ENCODE data around the gene MAGI3. TPM values are rescaled to one million over a fixed set of nuclear protein-coding genes. Genes with fewer than 3 reads are reported as not detected.

The MAGI3 gene
- polyA plus RNA-seq, 4 donors: 6.8 to 39.4 (median 12.8) TPM

DNA sequence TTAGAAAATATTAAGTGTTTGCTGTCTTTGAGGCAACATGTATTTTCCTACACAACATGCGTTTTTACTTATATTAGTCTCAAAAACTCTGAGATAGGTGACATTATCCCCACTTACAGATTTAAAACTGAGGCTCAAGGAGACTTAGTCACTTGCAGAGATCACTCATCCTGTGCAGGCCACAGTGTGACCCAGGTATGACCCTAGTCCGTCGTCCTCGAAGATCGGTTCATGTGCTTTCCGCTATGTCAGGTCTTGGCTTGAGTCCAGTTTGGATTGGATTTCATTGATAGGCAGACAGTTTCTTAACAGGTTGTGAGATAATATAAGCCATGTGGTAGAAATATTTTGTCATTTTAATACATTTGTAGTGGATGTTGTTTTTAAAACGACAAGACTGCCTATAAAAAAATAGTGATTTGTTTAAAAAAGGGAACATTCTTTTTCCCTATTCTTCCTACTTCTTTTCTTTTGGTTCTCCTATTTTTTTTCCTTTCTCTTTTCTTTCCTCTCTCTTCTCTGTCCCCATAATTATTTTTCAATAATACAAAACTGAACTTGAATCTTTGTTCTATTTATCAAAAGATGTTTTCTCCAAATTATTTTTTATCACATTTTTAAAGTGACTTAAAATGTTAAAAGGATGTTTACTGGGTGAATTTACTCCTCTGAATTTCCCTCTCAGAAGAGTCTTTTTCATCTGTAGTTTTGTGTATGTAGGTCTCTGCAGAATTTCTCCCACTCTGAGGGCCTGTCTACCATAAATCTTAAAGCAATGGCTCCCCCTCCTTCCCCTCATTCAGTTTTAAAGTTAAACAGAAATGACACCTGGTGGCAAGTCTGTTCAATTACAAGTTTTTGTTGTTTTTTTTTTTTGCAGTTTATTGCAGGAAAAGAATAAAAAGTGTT, 287.2 kb downstream of the MAGI3 start:
- DNase-seq (peak; percentile 52 to 67), FAIRE-seq (no peak)
- no peak overlapping the region for H3K27ac ChIP-seq (ENCODE audit: low read depth in 1 of 3, low read length in 2 of 3)
- no peak overlapping the region for H3K4me3 ChIP-seq (ENCODE audit: low read depth in 1 of 3, low read length in 3 of 3)
- 34 to 55% (median 45%) methylated on average over 7 of the region's 7 CpGs for WGBS, 3 donors
- no peaks in the 10 kb centered on the region for H3K27me3 ChIP-seq (ENCODE audit: control insufficient read depth in 3 of 3, insufficient read depth in 3 of 3, low read length in 3 of 3)
- peaks cover 0 to 7% (median 0%) of the 10 kb centered on the region in 3 donors for H3K36me3 ChIP-seq (ENCODE audit: control insufficient read depth in 3 of 3, insufficient read depth in 2 of 3, low read depth in 1 of 3, low read length in 3 of 3)
- no peaks in the 10 kb centered on the region for H3K4me1 ChIP-seq (ENCODE audit: control insufficient read depth in 3 of 3, insufficient read depth in 2 of 3, low read depth in 1 of 3, low read length in 2 of 3)
- H3K9me3 ChIP-seq (ENCODE audit: control insufficient read depth in 2 of 2, insufficient read depth in 1 of 2, low read depth in 1 of 2, low read length in 1 of 2): no peaks in the 10 kb centered on the region

DNA sequence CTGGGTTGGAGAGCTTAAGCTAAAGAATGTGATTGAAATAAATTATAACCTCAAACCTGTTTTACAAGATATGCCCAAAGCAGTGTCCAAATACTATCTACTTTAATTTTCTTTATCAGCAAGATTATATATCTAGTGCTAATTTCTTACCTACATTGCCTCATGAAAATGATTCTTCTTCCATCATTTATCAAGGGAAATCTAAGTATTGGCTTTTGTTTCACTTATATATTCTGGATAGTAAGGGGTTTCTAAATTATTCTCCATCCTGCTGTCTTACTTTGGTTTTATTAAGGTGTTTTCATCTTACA, 287.8 kb downstream of the MAGI3 start:
- Histone ChIP-seq H3K9me3 (ENCODE audit: control insufficient read depth in 2 of 2, insufficient read depth in 1 of 2, low read depth in 1 of 2, low read length in 1 of 2) (no peaks in the 10 kb centered on the region), H3K27me3 (ENCODE audit: control insufficient read depth in 3 of 3, insufficient read depth in 3 of 3, low read length in 3 of 3) (no peaks in the 10 kb centered on the region), H3K4me3 (ENCODE audit: low read depth in 1 of 3, low read length in 3 of 3) (no peak overlapping the region), H3K36me3 (ENCODE audit: control insufficient read depth in 3 of 3, insufficient read depth in 2 of 3, low read depth in 1 of 3, low read length in 3 of 3) (peaks cover 0 to 6% (median 2%) of the 10 kb centered on the region in 3 donors), H3K27ac (ENCODE audit: low read depth in 1 of 3, low read length in 2 of 3) (no peak overlapping the region), H3K4me1 (ENCODE audit: control insufficient read depth in 3 of 3, insufficient read depth in 2 of 3, low read depth in 1 of 3, low read length in 2 of 3) (no peaks in the 10 kb centered on the region)
- FAIRE-seq (no peak), DNase-seq (no peak)

DNA sequence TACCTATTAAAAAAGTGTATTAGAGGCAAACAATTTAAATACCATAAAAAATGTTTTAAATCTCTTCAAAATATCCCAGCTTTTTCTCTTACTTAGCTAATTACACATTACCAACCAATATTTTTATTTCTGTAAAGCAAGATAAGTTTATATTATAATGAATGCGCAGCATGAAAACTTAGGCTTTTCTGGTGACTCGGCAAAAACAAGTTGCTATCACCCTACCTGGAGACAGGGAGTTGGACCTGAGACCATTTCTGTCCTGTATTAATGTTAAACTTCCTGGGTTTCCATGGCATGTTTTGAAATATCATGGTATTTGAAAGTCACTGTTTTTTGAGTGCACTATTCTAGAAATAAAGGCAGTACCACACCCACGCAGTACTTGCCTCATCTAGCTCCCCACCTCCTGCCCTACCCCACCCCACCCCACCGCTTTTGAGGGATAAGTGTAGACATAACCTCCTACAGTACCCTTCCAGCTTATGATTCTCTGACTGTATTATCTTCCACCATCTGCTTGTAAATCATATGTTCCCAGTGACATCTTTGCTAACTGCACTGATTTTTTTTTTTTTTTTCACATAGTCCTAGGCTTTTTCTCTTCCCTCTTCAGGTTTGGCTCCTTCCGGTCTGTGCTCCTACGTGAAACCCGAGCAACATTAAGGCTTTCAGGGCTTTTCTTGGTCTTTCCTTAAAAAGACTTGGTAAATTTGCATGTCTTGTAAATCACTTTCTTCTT, 291.5 kb downstream of the MAGI3 start:
- Histone ChIP-seq H3K4me3 (ENCODE audit: low read depth in 1 of 3, low read length in 3 of 3) (no peak overlapping the region), H3K36me3 (ENCODE audit: control insufficient read depth in 3 of 3, insufficient read depth in 2 of 3, low read depth in 1 of 3, low read length in 3 of 3) (peaks cover 0 to 10% (median 2%) of the 10 kb centered on the region in 3 donors), H3K9me3 (ENCODE audit: control insufficient read depth in 2 of 2, insufficient read depth in 1 of 2, low read depth in 1 of 2, low read length in 1 of 2) (no peaks in the 10 kb centered on the region), H3K27ac (ENCODE audit: low read depth in 1 of 3, low read length in 2 of 3) (no peak overlapping the region), H3K27me3 (ENCODE audit: control insufficient read depth in 3 of 3, insufficient read depth in 3 of 3, low read length in 3 of 3) (no peaks in the 10 kb centered on the region), H3K4me1 (ENCODE audit: control insufficient read depth in 3 of 3, insufficient read depth in 2 of 3, low read depth in 1 of 3, low read length in 2 of 3) (no peaks in the 10 kb centered on the region)
- FAIRE-seq (no peak), DNase-seq (no peak)
- 94 to 98% (median 94%) methylated on average over 7 of the region's 7 CpGs for WGBS, 3 donors

DNA sequence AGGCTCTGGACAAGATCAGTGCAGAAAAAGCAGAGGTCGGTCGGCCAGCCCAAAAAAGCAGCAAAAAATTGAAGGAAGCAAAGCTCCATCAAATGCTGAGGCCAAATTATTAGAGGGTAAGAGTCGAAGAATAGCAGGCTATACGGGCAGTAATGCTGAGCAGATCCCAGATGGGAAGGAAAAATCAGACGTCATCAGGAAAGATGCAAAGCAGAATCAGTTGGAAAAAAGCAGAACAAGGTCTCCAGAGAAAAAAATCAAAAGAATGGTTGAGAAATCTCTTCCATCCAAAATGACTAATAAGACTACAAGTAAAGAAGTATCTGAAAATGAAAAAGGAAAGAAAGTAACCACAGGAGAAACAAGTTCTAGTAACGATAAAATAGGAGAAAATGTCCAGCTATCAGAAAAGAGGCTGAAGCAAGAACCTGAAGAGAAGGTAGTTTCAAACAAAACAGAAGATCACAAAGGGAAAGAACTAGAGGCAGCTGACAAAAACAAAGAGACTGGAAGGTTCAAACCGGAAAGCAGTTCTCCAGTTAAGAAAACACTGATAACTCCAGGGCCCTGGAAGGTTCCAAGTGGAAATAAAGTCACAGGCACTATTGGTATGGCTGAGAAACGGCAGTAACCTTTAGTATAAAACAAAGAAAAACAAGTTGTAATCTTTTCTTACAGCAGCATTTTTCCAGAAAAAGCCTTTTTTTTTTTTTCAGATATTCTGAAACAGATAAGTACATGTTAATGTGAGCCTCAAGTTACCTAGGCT, 293.3 kb downstream of the MAGI3 start:
- FAIRE-seq: no peak
- peak overlapping the region in 1 of 3 donors; percentile 9 for H3K27ac ChIP-seq (ENCODE audit: low read depth in 1 of 3, low read length in 2 of 3)
- no peak overlapping the region for H3K4me3 ChIP-seq (ENCODE audit: low read depth in 1 of 3, low read length in 3 of 3)
- no peaks in the 10 kb centered on the region for H3K4me1 ChIP-seq (ENCODE audit: control insufficient read depth in 3 of 3, insufficient read depth in 2 of 3, low read depth in 1 of 3, low read length in 2 of 3)
- no peaks in the 10 kb centered on the region for H3K27me3 ChIP-seq (ENCODE audit: control insufficient read depth in 3 of 3, insufficient read depth in 3 of 3, low read length in 3 of 3)
- no peaks in the 10 kb centered on the region for H3K9me3 ChIP-seq (ENCODE audit: control insufficient read depth in 2 of 2, insufficient read depth in 1 of 2, low read depth in 1 of 2, low read length in 1 of 2)
- peaks cover 0 to 13% (median 2%) of the 10 kb centered on the region in 3 donors for H3K36me3 ChIP-seq (ENCODE audit: control insufficient read depth in 3 of 3, insufficient read depth in 2 of 3, low read depth in 1 of 3, low read length in 3 of 3)
- no peak for DNase-seq
- 67 to 89% (median 82%) methylated on average over 8 of the region's 8 CpGs for WGBS, 3 donors

DNA sequence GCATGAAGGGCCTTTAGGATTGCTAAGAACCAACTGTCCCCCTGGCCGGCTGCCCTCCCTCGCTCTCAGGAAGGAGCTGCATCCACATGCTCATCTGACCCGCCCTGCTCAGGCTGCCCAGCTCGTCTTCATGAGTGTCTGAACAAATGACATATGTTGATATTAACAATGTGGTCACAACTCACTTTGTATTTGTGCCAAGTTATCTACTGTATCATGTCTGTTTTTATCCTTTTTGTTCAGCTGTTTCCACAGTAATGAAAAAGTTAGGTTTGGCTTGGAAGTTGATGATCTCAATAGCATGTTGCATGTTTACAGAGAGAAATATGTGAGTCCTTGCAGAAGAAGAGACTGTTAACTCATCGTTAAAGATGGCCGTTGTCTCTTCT, 293.8 kb downstream of the MAGI3 start:
- Histone ChIP-seq H3K27me3 (ENCODE audit: control insufficient read depth in 3 of 3, insufficient read depth in 3 of 3, low read length in 3 of 3) (no peaks in the 10 kb centered on the region), H3K27ac (ENCODE audit: low read depth in 1 of 3, low read length in 2 of 3) (peak overlapping the region in 1 of 3 donors; percentile 9), H3K4me3 (ENCODE audit: low read depth in 1 of 3, low read length in 3 of 3) (no peak overlapping the region), H3K9me3 (ENCODE audit: control insufficient read depth in 2 of 2, insufficient read depth in 1 of 2, low read depth in 1 of 2, low read length in 1 of 2) (no peaks in the 10 kb centered on the region), H3K36me3 (ENCODE audit: control insufficient read depth in 3 of 3, insufficient read depth in 2 of 3, low read depth in 1 of 3, low read length in 3 of 3) (peaks cover 0 to 13% (median 2%) of the 10 kb centered on the region in 3 donors), H3K4me1 (ENCODE audit: control insufficient read depth in 3 of 3, insufficient read depth in 2 of 3, low read depth in 1 of 3, low read length in 2 of 3) (no peaks in the 10 kb centered on the region)
- DNase-seq (peak in 1 of 2 donors; percentile 15), FAIRE-seq (no peak)
- 54 to 90% (median 84%) methylated on average over 6 of the region's 6 CpGs for WGBS, 3 donors

DNA sequence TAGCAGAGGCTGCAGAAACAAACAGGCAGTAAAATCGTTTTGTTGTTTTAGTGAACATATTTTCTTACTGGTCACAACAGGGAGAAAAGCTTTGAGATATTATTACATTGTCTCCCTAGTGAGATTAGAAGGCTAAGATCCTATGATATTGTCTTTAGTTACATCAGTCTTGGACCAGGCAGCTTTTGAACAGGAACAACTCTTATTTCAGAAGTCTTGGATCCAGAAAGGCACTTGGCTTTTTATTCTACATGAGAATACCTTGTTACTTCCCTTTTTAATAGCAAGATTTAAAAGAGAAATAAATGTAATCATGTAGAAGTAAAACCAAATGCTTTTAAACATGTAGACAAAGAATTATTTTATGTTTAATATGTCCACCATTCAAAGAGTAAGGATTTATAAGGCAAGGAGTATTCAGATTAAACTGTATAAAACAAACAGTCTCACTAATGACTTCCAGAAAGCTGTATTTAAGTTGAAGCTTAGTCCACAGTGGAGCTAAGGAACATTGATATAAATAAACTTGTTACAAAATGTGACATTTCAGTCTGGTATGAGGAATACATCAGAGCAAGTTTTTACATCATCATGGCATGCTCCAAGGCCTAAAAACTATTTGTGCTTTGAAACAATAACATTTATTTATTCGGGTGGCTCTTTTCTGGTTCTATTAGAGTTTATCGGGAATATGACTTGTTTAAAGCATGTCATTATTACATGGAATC, 296.7 kb downstream of the MAGI3 start:
- H3K4me1 ChIP-seq (ENCODE audit: control insufficient read depth in 3 of 3, insufficient read depth in 2 of 3, low read depth in 1 of 3, low read length in 2 of 3): no peaks in the 10 kb centered on the region

DNA sequence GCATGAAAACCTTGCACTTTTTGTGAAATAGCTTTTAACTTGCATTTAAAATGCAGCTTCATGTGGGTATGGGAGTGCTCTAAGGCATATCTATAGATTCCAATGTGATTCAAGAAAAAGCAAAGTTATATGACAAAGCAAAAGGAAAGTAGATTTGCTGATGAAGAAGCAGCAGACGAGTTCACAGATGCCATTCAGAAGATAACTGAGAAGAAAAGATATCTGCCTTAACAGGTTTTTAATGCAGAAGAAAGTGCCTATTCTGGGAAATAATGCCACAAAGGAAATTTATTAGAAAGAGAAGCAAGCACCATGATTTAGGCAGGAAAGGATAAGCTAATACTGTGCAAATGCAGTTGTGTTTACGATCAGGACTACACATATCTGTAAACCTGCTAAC, 300.9 kb downstream of the MAGI3 start:
- Histone ChIP-seq H3K9me3 (ENCODE audit: control insufficient read depth in 2 of 2, insufficient read depth in 1 of 2, low read depth in 1 of 2, low read length in 1 of 2) (peaks cover 0 to 4% of the 10 kb centered on the region in 2 donors), H3K27ac (ENCODE audit: low read depth in 1 of 3, low read length in 2 of 3) (no peak overlapping the region), H3K4me3 (ENCODE audit: low read depth in 1 of 3, low read length in 3 of 3) (no peak overlapping the region), H3K36me3 (ENCODE audit: control insufficient read depth in 3 of 3, insufficient read depth in 2 of 3, low read depth in 1 of 3, low read length in 3 of 3) (peaks cover 2 to 9% (median 2%) of the 10 kb centered on the region in 3 donors), H3K27me3 (ENCODE audit: control insufficient read depth in 3 of 3, insufficient read depth in 3 of 3, low read length in 3 of 3) (no peaks in the 10 kb centered on the region), H3K4me1 (ENCODE audit: control insufficient read depth in 3 of 3, insufficient read depth in 2 of 3, low read depth in 1 of 3, low read length in 2 of 3) (no peaks in the 10 kb centered on the region)
- FAIRE-seq: no peak
- DNase-seq: no peak
- 89 to 98% (median 94%) methylated on average over 2 of the region's 2 CpGs for WGBS, 3 donors

More for the DNA sequence above, 296.7 kb downstream of the MAGI3 start:
- Histone ChIP-seq H3K9me3 (ENCODE audit: control insufficient read depth in 2 of 2, insufficient read depth in 1 of 2, low read depth in 1 of 2, low read length in 1 of 2) (peaks cover 0 to 4% of the 10 kb centered on the region in 2 donors), H3K27me3 (ENCODE audit: control insufficient read depth in 3 of 3, insufficient read depth in 3 of 3, low read length in 3 of 3) (no peaks in the 10 kb centered on the region), H3K4me3 (ENCODE audit: low read depth in 1 of 3, low read length in 3 of 3) (no peak overlapping the region), H3K27ac (ENCODE audit: low read depth in 1 of 3, low read length in 2 of 3) (no peak overlapping the region), H3K36me3 (ENCODE audit: control insufficient read depth in 3 of 3, insufficient read depth in 2 of 3, low read depth in 1 of 3, low read length in 3 of 3) (peaks cover 2 to 16% (median 2%) of the 10 kb centered on the region in 3 donors)
- FAIRE-seq (no peak), DNase-seq (no peak)
- WGBS, 3 donors: 71 to 93% (median 92%) methylated on average over 3 of the region's 3 CpGs

DNA sequence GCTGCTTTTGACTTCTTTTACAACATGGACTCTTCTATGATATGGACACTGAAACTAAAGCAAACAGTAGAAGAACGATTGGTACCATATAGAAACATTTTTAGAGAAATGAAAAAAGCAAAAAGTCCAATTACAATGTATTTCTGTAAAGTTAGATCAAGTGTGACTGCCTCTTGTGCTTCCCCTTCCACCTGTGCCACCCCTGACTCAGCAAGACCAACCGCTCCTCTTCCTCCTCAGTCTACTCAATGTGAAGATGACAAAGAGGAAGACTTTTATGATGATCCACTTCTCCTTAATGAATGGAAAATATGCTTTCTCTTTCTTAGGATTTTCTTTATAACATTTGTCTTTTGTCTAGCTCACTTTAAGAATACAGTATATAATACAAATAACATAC, 302.0 kb downstream of the MAGI3 start:
- Histone ChIP-seq H3K9me3 (ENCODE audit: control insufficient read depth in 2 of 2, insufficient read depth in 1 of 2, low read depth in 1 of 2, low read length in 1 of 2) (peaks cover 0 to 4% of the 10 kb centered on the region in 2 donors), H3K27ac (ENCODE audit: low read depth in 1 of 3, low read length in 2 of 3) (no peak overlapping the region), H3K27me3 (ENCODE audit: control insufficient read depth in 3 of 3, insufficient read depth in 3 of 3, low read length in 3 of 3) (no peaks in the 10 kb centered on the region), H3K4me1 (ENCODE audit: control insufficient read depth in 3 of 3, insufficient read depth in 2 of 3, low read depth in 1 of 3, low read length in 2 of 3) (no peaks in the 10 kb centered on the region), H3K36me3 (ENCODE audit: control insufficient read depth in 3 of 3, insufficient read depth in 2 of 3, low read depth in 1 of 3, low read length in 3 of 3) (peaks cover 2 to 9% (median 4%) of the 10 kb centered on the region in 3 donors), H3K4me3 (ENCODE audit: low read depth in 1 of 3, low read length in 3 of 3) (no peak overlapping the region)
- no peak for FAIRE-seq
- 78 to 86% (median 84%) methylated on average over 2 of the region's 2 CpGs for WGBS, 3 donors
- DNase-seq: no peak
